Cardiac muscle cell (in vitro differentiated cells and primary cell): Measurements from ENCODE around the gene TRHDE. TPM values are rescaled to one million over a fixed set of nuclear protein-coding genes. Genes with fewer than 3 reads are reported as not detected.
A peak's percentile ranks its signal among the peaks of the same experiment; 100 is the strongest.

Source experiments
- DNase-seq, 2 donors: peaks; one replicate each; pipeline versions ENCODE4 v3.0.0 to v3.0.0-alpha.2; 2010 to 2017; ENCODE audit warnings: low read depth in 1 of 2, low spot score in 1 of 2
- H3K27ac ChIP-seq: fragments of 200-600 bp; sonication (generic); 2 replicates; pipeline ENCODE4 v1.5.1; 2016
- H3K27me3 ChIP-seq: fragments of 200-600 bp; sonication (generic); 2 replicates; pipeline ENCODE4 v1.6.0; 2016; ENCODE audit warnings: control low read depth
- H3K36me3 ChIP-seq: fragments of 200-600 bp; sonication (generic); 2 replicates; pipeline ENCODE4 v1.5.1; 2016; ENCODE audit warnings: control low read depth
- H3K4me1 ChIP-seq: fragments of 200-600 bp; sonication (generic); 2 replicates; pipeline ENCODE4 v1.8.1; 2017; ENCODE audit warnings: low read depth, mild to moderate bottlenecking, mixed run types
- H3K4me3 ChIP-seq: fragments of 200-600 bp; sonication (generic); 2 replicates; pipeline ENCODE4 v1.5.1; 2016; ENCODE audit warnings: mild to moderate bottlenecking
- H3K9me3 ChIP-seq: fragments of 200-600 bp; sonication (generic); 2 replicates; pipeline ENCODE4 v1.5.1; 2017; ENCODE audit warnings: low read depth, mild to moderate bottlenecking, control low read depth
- polyA plus RNA-seq: library from polyadenylated mRNA; unstranded; fragments of >200 nt; fragmentation: Nextera tagmentation; extraction: Ambion mirVana; gene quantifications from 2 replicates; pipeline ENCODE4 v1.2.1, GENCODE V29; 2016
- total RNA-seq: library from RNA; depleted of rRNA; stranded (reverse); fragments of >200 nt; gene quantifications from 2 replicates; pipeline ENCODE4 v1.2.3, GENCODE V29; 2016
- TF ChIP-seq, protein P1 (sequence below): IDR thresholded peaks from 2 replicates; pipeline ENCODE4 v1.5.1; 2012; ENCODE audit warnings: low read depth, mild to moderate bottlenecking, low read length

Gene TRHDE
- total and polyA plus RNA-seq, 2 experiments from 2014 or later: not detected

DNA sequence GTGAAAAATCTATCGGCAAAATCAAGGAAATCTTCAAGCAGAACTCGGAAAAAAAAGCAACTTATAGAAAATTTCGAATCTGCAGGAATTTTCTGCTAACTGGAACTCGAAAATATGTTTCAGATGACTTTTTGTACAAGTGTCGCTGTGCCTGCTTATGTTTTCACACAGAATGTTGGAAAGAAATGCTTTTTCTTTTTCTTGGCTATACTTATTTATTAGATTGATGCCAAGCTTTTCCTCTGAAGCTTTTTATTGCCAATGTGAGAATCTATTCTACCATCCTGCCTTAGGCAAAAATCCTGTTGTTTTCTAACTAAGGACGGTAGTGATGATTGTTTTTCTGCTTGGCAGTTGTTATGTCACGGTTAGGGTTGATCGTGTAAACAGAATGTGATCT lies 65.8 kb downstream of the TRHDE start:
- DNase-seq: no peak
- TF ChIP-seq, protein P1, sequence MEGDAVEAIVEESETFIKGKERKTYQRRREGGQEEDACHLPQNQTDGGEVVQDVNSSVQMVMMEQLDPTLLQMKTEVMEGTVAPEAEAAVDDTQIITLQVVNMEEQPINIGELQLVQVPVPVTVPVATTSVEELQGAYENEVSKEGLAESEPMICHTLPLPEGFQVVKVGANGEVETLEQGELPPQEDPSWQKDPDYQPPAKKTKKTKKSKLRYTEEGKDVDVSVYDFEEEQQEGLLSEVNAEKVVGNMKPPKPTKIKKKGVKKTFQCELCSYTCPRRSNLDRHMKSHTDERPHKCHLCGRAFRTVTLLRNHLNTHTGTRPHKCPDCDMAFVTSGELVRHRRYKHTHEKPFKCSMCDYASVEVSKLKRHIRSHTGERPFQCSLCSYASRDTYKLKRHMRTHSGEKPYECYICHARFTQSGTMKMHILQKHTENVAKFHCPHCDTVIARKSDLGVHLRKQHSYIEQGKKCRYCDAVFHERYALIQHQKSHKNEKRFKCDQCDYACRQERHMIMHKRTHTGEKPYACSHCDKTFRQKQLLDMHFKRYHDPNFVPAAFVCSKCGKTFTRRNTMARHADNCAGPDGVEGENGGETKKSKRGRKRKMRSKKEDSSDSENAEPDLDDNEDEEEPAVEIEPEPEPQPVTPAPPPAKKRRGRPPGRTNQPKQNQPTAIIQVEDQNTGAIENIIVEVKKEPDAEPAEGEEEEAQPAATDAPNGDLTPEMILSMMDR: no peak
- Histone ChIP-seq H3K9me3 (no peaks in the 10 kb centered on the region), H3K36me3 (no peaks in the 10 kb centered on the region), H3K27me3 (no peaks in the 10 kb centered on the region), H3K4me3 (no peak overlapping the region), H3K4me1 (no peaks in the 10 kb centered on the region), H3K27ac (no peak overlapping the region)

DNA sequence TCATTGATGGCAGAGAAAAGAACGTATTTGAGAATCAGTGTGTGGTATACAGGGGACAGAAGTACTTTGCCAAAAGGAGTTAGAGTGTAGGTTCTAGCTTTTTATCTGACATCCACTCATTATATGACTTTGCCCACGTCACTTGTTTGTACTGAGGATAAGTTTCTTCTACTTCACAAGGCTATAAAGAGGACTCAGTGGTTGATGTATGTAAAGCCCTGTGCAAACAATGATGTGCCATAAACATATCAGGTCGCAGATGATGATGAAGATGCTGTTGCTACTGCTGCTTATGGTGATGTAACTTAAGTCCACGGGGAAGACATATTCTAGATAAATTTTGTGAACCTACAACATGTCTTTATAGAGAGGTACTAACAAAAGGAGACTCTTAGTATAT lies 66.3 kb downstream of the TRHDE start:
- Histone ChIP-seq H3K4me1 (no peaks in the 10 kb centered on the region), H3K27ac (no peak overlapping the region), H3K4me3 (no peak overlapping the region), H3K27me3 (no peaks in the 10 kb centered on the region), H3K36me3 (no peaks in the 10 kb centered on the region), H3K9me3 (no peaks in the 10 kb centered on the region)
- DNase-seq: no peak
- TF ChIP-seq, protein P1: no peak

DNA sequence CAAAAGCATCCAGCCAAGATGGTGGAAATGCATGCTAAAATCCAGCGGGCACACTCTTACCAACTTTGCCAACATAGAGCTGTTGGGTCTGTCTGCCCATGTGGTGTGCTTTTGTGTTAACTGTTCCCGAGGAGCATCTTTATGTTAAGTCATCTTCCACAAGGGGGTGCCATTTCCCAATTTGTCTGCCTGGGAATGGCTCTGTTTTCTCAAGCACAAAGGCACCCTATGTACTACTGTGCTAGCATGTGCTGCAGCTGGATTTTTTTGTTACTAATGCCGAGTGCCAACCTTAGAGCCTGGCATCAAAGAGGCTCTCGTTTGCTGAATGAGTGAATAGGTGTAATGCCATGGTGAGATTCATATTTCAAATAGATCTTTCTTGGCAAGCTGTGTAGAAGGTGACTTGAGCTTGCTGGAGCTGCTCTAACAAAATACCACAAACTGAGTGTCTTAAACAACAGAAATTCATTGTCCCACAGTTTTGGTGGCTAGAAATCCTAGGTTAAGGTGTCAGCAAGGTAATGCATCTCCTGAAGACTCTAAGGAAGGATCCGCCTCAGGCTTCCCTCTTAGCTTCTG lies 74.3 kb downstream of the TRHDE start:
- peak; percentile 74 to 87 for DNase-seq
- Histone ChIP-seq H3K4me1 (no peaks in the 10 kb centered on the region), H3K9me3 (no peaks in the 10 kb centered on the region), H3K36me3 (no peaks in the 10 kb centered on the region), H3K27me3 (no peaks in the 10 kb centered on the region), H3K27ac (no peak overlapping the region), H3K4me3 (no peak overlapping the region)
- TF ChIP-seq, protein P1: peak; percentile 58

DNA sequence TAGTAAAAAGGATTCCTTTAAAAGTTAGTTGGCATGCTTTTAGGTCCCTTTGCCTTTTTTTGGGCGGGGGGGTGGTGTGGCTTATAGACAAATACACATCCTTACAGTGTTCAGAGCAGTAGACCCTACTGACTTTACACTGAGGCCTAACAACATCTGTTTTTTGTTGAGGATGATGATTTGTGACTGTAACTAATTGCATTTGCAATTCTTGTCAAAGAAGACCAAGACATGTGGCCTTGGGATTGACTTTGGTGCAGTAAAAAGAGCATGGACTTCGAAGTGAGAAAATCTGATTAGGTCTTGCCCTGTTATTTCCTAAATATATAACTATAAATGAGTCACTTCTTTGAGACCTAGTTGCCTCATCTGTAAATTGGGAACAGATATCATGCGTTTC lies 77.3 kb downstream of the TRHDE start:
- Histone ChIP-seq H3K27me3 (no peaks in the 10 kb centered on the region), H3K9me3 (no peaks in the 10 kb centered on the region), H3K36me3 (no peaks in the 10 kb centered on the region), H3K4me1 (no peaks in the 10 kb centered on the region), H3K4me3 (no peak overlapping the region), H3K27ac (no peak overlapping the region)
- DNase-seq: no peak
- TF ChIP-seq, protein P1: no peak

DNA sequence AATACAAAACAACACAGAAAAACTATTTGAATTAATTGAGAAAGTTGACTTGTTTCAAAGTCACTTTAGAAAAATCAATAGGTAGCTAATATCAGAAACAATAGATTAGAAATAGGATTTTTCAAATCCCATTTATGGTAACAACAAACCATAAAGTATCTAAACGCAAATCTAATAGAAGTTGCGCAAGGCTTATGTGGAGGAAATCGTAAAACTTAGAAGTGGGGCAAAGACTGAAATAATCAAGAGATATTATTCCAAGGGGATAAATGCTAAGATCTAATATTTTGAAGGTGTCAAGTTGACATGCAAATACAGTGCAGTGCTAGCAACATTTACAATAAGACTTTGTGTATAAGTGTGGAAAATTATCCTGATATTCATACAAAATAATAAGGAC lies 87.2 kb downstream of the TRHDE start:
- Histone ChIP-seq H3K27me3 (no peaks in the 10 kb centered on the region), H3K4me1 (no peaks in the 10 kb centered on the region), H3K9me3 (no peaks in the 10 kb centered on the region), H3K36me3 (no peaks in the 10 kb centered on the region), H3K4me3 (no peak overlapping the region), H3K27ac (no peak overlapping the region)
- DNase-seq: no peak
- TF ChIP-seq, protein P1: no peak
